ENCODE data around the gene TMTC2.

TMTC2 gene

GRCh38 chr12:83150465-83151189, 463.9 kb downstream of the TMTC2 start:
- DNase-seq: no peak

- no peak for DNase-seq
Measured at GRCh38 chr12:83153177-83153576, 466.5 kb downstream of the TMTC2 start.

- no peak for DNase-seq
Measured at GRCh38 chr12:83156815-83157214, 470.1 kb downstream of the TMTC2 start.

GRCh38 chr12:83157604-83158003, 470.9 kb downstream of the TMTC2 start:
- DNase-seq: no peak

GRCh38 chr12:83158613-83159207, 472.0 kb downstream of the TMTC2 start:
- DNase-seq: no peak

- no peak for DNase-seq
Measured at GRCh38 chr12:83161456-83161855, 474.8 kb downstream of the TMTC2 start.

- DNase-seq: no peak
Measured at GRCh38 chr12:83168751-83169150, 482.0 kb downstream of the TMTC2 start.

- no peak for DNase-seq
Measured at GRCh38 chr12:83172441-83172840, 485.7 kb downstream of the TMTC2 start.

- DNase-seq: no peak
Measured at GRCh38 chr12:83172866-83173649, 486.4 kb downstream of the TMTC2 start.

- DNase-seq: no peak
Measured at GRCh38 chr12:83179999-83180398, 493.3 kb downstream of the TMTC2 start.

GRCh38 chr12:83181074-83181473, 494.4 kb downstream of the TMTC2 start:
- DNase-seq: no peak

- no peak for DNase-seq
Measured at GRCh38 chr12:83183132-83183531, 496.4 kb downstream of the TMTC2 start.
